ENCODE results near the gene ABCC8. TPM values are rescaled to one million over a fixed set of nuclear protein-coding genes. Genes with fewer than 3 reads are reported as not detected.

ABCC8 gene
- total and polyA plus RNA-seq, 2 experiments from 2014 or later = 2.2 TPM; not detected in 1

GRCh38 chr11:17378655-17379054, 98.0 kb downstream of the ABCC8 start:
- Histone ChIP-seq H2AFZ (no peak overlapping the region), H3K9me3 (ENCODE audit: low read depth) (no peaks in the 10 kb centered on the region), H3K4me2 (no peak overlapping the region), H4K20me1 (ENCODE audit: insufficient read depth, poor library complexity, severe bottlenecking) (no peaks in the 10 kb centered on the region), H3K79me2 (no peaks in the 10 kb centered on the region), H3K4me3 (no peak overlapping the region), H3K27me3 (no peaks in the 10 kb centered on the region), H3K36me3 (replicated peaks; ENCODE audit: insufficient read depth, low read depth) (no peaks in the 10 kb centered on the region), H3K9me2 (replicated peaks; ENCODE audit: insufficient read depth) (no peaks in the 10 kb centered on the region), H3K4me1 (ENCODE audit: insufficient read depth) (no peaks in the 10 kb centered on the region), H3K27ac (no peak overlapping the region)
- no peak for DNase-seq (ENCODE audit: low spot score)
- TF ChIP-seq EZH2phosphoT487 (IDR thresholded peaks at IDR 0.05; ENCODE audit: low read depth, severe bottlenecking, unreplicated experiment) (no peak), EZH2 (IDR thresholded peaks at IDR 0.05; ENCODE audit: borderline replicate concordance) (no peak)
- TF ChIP-seq, protein P1, sequence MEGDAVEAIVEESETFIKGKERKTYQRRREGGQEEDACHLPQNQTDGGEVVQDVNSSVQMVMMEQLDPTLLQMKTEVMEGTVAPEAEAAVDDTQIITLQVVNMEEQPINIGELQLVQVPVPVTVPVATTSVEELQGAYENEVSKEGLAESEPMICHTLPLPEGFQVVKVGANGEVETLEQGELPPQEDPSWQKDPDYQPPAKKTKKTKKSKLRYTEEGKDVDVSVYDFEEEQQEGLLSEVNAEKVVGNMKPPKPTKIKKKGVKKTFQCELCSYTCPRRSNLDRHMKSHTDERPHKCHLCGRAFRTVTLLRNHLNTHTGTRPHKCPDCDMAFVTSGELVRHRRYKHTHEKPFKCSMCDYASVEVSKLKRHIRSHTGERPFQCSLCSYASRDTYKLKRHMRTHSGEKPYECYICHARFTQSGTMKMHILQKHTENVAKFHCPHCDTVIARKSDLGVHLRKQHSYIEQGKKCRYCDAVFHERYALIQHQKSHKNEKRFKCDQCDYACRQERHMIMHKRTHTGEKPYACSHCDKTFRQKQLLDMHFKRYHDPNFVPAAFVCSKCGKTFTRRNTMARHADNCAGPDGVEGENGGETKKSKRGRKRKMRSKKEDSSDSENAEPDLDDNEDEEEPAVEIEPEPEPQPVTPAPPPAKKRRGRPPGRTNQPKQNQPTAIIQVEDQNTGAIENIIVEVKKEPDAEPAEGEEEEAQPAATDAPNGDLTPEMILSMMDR (IDR thresholded peaks at IDR 0.05; ENCODE audit: poor library complexity) = no peak
- WGBS (ENCODE audit: low lambda C conversion rate, missing lambda C conversion rate) = 71% methylated on average over 2 of the region's 2 CpGs

DNA sequence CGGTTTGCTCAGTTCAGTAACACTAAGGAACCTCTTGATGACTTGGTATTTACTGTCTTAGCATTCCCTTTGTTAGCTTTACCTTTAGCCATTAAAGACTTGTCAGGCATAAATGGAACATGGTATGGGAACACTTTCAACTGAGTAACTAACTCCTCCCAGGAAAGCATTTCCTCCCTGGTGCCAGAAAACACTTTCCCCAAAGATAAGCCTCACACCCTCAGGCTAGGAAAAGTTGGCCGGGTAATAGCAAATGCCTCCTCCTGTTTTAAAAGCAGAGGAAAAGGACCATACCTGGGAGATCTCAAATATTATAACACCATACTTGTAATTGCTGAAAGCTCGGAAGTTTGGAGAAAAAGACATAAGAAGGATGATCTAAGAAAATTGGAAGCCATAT, 100.2 kb downstream of the ABCC8 start:
- Histone ChIP-seq H3K27ac (no peak overlapping the region), H3K36me3 (replicated peaks; ENCODE audit: insufficient read depth, low read depth) (no peaks in the 10 kb centered on the region), H3K9me3 (ENCODE audit: low read depth) (peaks cover 6% of the 10 kb centered on the region), H3K4me3 (no peak overlapping the region), H3K4me2 (no peak overlapping the region), H3K27me3 (no peaks in the 10 kb centered on the region), H3K9me2 (replicated peaks; ENCODE audit: insufficient read depth) (no peaks in the 10 kb centered on the region), H4K20me1 (ENCODE audit: insufficient read depth, poor library complexity, severe bottlenecking) (no peaks in the 10 kb centered on the region), H3K79me2 (no peaks in the 10 kb centered on the region), H3K4me1 (ENCODE audit: insufficient read depth) (no peaks in the 10 kb centered on the region), H2AFZ (no peak overlapping the region)
- WGBS (ENCODE audit: low lambda C conversion rate, missing lambda C conversion rate) = 72% methylated on average over 3 of the region's 3 CpGs
- no peak for DNase-seq (ENCODE audit: low spot score)
- TF ChIP-seq, protein P1 (IDR thresholded peaks at IDR 0.05; ENCODE audit: poor library complexity) = no peak
- TF ChIP-seq EZH2phosphoT487 (IDR thresholded peaks at IDR 0.05; ENCODE audit: low read depth, severe bottlenecking, unreplicated experiment) = no peak
- TF ChIP-seq EZH2 (IDR thresholded peaks at IDR 0.05; ENCODE audit: borderline replicate concordance) = no peak

DNA sequence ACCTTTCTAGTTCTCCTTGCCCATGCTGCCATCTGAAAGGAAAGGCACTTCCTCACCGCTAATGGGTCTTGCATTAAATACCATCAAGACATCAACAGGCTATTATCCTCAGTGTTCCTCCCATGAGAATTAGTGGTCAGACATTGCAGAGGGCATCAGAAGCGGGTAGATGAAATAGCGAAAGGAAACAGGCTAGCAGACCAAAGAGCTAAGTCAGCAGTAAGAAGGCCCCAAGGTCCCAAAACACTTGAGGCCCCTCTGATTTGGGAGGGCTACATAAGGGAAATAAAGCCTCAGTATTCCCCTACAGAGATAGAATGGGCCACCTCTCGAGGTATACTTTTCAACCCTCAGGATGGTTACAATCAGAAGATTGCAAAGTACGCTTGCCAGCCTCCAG, 101.1 kb downstream of the ABCC8 start:
- Histone ChIP-seq H3K4me1 (ENCODE audit: insufficient read depth) (no peaks in the 10 kb centered on the region), H3K9me3 (ENCODE audit: low read depth) (peaks cover 15% of the 10 kb centered on the region), H3K79me2 (no peaks in the 10 kb centered on the region), H3K36me3 (replicated peaks; ENCODE audit: insufficient read depth, low read depth) (no peaks in the 10 kb centered on the region), H3K27ac (no peak overlapping the region), H3K4me3 (no peak overlapping the region), H2AFZ (no peak overlapping the region), H3K4me2 (no peak overlapping the region), H3K9me2 (replicated peaks; ENCODE audit: insufficient read depth) (no peaks in the 10 kb centered on the region), H3K27me3 (no peaks in the 10 kb centered on the region), H4K20me1 (ENCODE audit: insufficient read depth, poor library complexity, severe bottlenecking) (no peaks in the 10 kb centered on the region)
- WGBS (ENCODE audit: low lambda C conversion rate, missing lambda C conversion rate) = 96% methylated on average over 5 of the region's 5 CpGs
- DNase-seq (ENCODE audit: low spot score) = no peak
- TF ChIP-seq, protein P1 (IDR thresholded peaks at IDR 0.05; ENCODE audit: poor library complexity) = no peak
- TF ChIP-seq EZH2phosphoT487 (IDR thresholded peaks at IDR 0.05; ENCODE audit: low read depth, severe bottlenecking, unreplicated experiment) = no peak
- no peak for TF ChIP-seq EZH2 (IDR thresholded peaks at IDR 0.05; ENCODE audit: borderline replicate concordance)

DNA sequence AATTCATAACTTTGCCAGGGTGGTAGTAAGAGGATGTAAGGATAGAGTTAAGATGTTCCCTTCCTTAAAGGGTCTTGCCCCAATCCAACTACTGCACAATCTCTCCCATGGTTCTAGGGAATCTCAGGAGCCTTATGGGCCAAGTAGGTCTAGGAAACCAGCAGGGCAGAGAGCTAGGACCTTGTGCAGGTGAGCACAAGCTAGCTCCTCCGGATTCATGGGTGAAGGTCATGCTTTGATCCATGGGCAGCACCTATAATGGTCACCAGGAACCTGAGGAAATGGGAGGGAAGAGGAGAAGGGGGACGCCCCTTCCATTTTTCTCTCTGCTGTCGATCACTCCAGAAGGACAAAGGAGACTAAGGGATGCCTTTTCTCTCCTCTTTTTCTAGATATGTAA, 105.0 kb downstream of the ABCC8 start:
- H3K36me3 ChIP-seq (replicated peaks; ENCODE audit: insufficient read depth, low read depth) = no peaks in the 10 kb centered on the region
- no peak overlapping the region for H2AFZ ChIP-seq
- peaks cover 15% of the 10 kb centered on the region for H3K9me3 ChIP-seq (ENCODE audit: low read depth)
- no peaks in the 10 kb centered on the region for H3K9me2 ChIP-seq (replicated peaks; ENCODE audit: insufficient read depth)
- no peaks in the 10 kb centered on the region for H3K27me3 ChIP-seq
- H3K4me3 ChIP-seq = no peak overlapping the region
- no peak overlapping the region for H3K4me2 ChIP-seq
- WGBS (ENCODE audit: low lambda C conversion rate, missing lambda C conversion rate) = 77% methylated on average over 3 of the region's 3 CpGs
- no peaks in the 10 kb centered on the region for H3K4me1 ChIP-seq (ENCODE audit: insufficient read depth)
- H3K79me2 ChIP-seq = no peaks in the 10 kb centered on the region
- H4K20me1 ChIP-seq (ENCODE audit: insufficient read depth, poor library complexity, severe bottlenecking) = no peaks in the 10 kb centered on the region
- no peak overlapping the region for H3K27ac ChIP-seq
- DNase-seq (ENCODE audit: low spot score) = no peak
- TF ChIP-seq, protein P1 (IDR thresholded peaks at IDR 0.05; ENCODE audit: poor library complexity) = no peak
- no peak for TF ChIP-seq EZH2 (IDR thresholded peaks at IDR 0.05; ENCODE audit: borderline replicate concordance)

Measured in hepatocyte (in vitro differentiated cells).